ENCODE measurements around the gene GDPD4. TPM values are rescaled to one million over a fixed set of nuclear protein-coding genes. Genes with fewer than 3 reads are reported as not detected.

GDPD4 gene
- total RNA-seq, 1 donor from 2014 or later: not detected

DNA sequence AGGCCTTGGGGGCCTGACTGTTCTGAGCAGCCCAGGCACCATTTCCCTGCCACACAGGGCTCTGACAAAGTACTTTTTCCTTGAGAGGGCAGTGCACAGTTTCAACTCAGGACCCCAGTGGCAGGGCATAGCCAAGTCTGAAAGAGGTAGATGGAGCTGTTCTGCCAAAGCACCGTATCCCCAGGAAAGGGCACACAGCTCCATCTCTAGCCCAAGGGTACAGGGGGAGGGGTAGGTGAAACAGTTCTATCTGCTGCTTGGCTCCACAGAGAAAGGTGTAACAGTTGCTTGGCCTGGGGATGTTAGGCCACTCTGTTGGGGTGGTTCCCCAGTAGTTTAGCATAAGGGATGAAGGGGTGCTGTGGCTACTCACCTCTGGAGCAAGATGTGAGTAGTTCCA is 47.8 kb downstream of the GDPD4 start:
- DNase-seq (ENCODE audit: low spot score): no peak

DNA sequence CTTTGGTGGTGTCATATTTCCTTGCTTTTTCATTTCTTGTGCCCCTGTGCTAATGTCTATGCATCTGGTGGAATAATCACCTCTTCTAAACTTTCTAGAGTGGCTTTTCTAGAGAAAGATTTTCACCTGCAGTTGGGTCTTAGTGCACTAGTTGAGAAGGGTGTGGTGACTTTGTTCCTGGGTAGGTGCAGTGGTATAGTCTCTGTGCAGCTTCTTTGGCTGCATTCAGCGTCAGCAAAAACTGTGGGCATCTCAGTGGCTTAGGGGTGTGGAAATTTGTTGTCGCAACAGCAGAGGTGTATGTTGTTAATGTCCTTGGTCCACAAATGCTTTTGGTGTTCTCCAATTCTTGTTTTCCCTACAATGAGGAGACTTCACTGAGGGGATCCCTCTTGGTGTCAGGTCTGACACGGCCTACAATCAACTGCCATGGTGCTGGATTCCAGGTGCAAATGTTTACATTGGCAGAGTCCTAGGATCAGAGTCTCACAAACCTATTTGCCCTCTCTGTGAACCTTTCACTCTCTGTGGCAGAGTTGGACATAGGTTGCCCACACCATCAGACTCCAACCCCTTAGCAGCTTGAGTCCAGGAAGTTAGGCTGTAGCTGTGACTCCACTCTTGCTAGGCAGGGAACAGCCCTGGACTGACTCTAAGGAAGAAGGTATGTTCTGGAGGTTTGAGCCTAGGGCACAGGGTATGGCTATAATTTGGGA is 48.8 kb downstream of the GDPD4 start:
- no peak overlapping the region for H3K4me3 Mint-ChIP-seq
- no peaks in the 10 kb centered on the region for H3K27me3 Mint-ChIP-seq (ENCODE audit: insufficient read depth)
- no peaks in the 10 kb centered on the region for H3K36me3 Mint-ChIP-seq (ENCODE audit: low read depth)
- intact Hi-C loops (cut with micrococcal nuclease): no loop called here
- DNase-seq (ENCODE audit: low spot score): no peak
- no peak overlapping the region for H3K27ac Mint-ChIP-seq
- H3K4me1 Mint-ChIP-seq (ENCODE audit: low read depth): peaks cover 7% of the 10 kb centered on the region
- H3K9me3 Mint-ChIP-seq: peaks cover 13% of the 10 kb centered on the region

More for the DNA sequence above, 47.8 kb downstream of the GDPD4 start:
- intact Hi-C loops (cut with micrococcal nuclease): no loop called here
- Mint-ChIP-seq H3K27me3 (ENCODE audit: insufficient read depth) (no peaks in the 10 kb centered on the region), H3K4me1 (ENCODE audit: low read depth) (peaks cover 7% of the 10 kb centered on the region), H3K9me3 (peaks cover 13% of the 10 kb centered on the region), H3K4me3 (no peak overlapping the region), H3K27ac (no peak overlapping the region), H3K36me3 (ENCODE audit: low read depth) (no peaks in the 10 kb centered on the region)

DNA sequence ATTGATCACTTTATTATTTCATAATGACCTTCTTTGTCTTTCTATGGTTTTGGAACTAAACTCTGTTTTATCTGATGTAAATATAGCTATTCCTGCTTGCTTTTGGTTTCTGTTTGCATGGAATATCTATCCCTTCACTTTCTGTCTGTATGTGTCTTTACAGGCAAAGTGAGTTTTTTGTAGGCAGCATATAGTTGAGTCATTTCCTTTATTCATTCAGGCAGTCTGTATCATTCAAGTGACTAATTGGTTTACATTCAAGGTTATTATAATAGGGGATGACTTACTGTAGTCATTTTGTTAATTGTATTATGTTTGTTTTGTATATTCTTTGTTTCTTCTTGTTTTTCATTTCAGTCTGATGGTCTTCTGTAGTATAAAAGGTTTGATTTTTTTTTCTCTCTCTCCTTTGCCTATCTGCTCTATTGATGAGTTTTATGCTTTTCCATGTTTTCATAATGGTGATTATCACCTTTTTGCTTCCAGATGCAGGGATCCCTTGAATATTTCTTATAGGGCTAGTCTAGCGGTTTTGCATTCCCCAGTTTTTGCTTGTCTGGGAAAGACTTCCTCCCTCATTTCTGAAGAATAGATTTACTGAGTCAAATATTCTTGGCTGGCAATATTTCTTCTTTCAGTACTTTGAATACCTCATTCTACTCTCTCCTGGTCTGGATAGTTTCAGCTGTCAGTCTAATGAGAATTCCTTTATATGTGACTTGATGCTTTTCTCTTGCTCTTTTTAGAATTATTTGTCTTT is 50.4 kb downstream of the GDPD4 start:
- Mint-ChIP-seq H3K4me3 (no peak overlapping the region), H3K4me1 (ENCODE audit: low read depth) (peaks cover 7% of the 10 kb centered on the region), H3K27ac (no peak overlapping the region), H3K36me3 (ENCODE audit: low read depth) (no peaks in the 10 kb centered on the region), H3K9me3 (peaks cover 13% of the 10 kb centered on the region), H3K27me3 (ENCODE audit: insufficient read depth) (no peaks in the 10 kb centered on the region)
- no peak for DNase-seq (ENCODE audit: low spot score)
- intact Hi-C loops (cut with micrococcal nuclease): no loop called here

DNA sequence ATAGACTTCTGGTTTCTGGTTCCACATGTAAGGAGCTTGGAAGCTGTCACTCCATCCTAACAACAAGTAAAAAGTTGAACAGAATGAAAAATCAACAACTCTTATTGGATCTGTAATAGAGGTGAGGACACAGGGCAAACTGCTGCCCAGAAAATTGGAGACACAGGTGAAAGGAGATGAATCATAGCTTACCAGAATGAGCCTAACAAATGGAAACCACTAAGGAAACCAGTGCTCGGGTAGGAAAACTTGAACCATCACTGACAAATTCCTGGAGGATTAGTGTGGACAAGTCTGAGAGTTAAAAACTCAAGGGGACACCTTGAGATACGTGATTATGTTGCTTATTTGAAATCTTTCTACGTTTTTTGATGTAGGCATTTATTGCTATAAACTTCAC is 52.1 kb downstream of the GDPD4 start:
- peaks cover 7% of the 10 kb centered on the region for H3K4me1 Mint-ChIP-seq (ENCODE audit: low read depth)
- peaks cover 13% of the 10 kb centered on the region for H3K9me3 Mint-ChIP-seq
- intact Hi-C loops (cut with micrococcal nuclease): no loop called here
- no peak overlapping the region for H3K27ac Mint-ChIP-seq
- no peak overlapping the region for H3K4me3 Mint-ChIP-seq
- H3K36me3 Mint-ChIP-seq (ENCODE audit: low read depth): no peaks in the 10 kb centered on the region
- no peak for DNase-seq (ENCODE audit: low spot score)
- no peaks in the 10 kb centered on the region for H3K27me3 Mint-ChIP-seq (ENCODE audit: insufficient read depth)

DNA sequence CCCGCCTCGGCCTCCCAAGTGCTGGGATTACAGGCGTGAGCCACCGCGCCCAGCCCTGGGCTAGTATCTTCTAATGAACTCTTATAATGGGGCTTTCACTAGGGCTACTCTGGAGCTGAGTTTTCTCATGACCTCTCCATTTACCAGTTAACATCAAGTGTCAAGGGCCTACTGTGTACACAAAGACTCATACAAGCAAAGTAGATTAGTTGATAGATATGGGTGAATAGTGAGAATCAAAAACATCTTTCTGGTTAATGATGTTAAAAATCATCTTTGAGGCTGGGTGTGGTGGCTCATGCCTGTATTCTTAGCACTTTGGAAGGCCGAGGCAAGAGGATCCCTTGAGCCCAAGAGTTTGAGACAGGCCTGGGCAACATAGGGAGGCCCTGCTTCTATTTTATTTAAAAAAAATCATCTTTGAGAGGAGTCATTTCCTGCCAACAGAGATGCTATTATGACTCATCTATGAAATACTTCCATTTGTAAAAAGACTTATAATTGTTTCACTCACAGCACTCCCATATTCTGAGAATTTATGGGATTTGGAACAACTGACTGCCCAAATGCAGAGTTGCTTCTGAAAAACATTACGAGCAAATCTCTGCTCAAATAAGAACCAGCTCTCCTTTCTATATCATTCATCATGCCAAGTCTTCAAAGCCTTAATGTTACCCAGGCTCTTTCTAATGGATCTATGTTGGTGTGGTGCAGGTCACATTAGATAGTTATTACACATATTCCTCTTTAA is 57.0 kb downstream of the GDPD4 start:
- no peak overlapping the region for H3K27ac Mint-ChIP-seq
- intact Hi-C loops (cut with micrococcal nuclease): no loop called here
- no peaks in the 10 kb centered on the region for H3K4me1 Mint-ChIP-seq (ENCODE audit: low read depth)

DNA sequence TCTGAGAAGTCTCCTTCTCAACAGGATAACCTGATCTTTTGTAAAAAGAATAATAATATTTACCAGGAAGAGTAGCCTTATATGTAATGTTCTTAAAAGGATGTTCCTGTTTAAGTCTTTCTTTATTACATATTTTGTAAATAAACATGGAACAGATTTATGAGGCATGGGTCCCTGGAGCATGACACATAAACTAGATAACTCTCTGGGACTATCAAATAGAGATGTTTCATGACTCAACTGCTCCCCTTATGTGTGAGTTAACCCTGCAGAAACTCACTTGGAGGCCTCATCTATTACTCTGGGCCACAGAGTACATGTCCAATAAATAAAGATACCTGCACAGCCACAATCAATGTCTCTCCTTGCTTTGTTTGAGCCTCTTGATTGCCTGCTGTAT is 64.6 kb downstream of the GDPD4 start:
- Mint-ChIP-seq H3K9me3 (no peaks in the 10 kb centered on the region), H3K4me1 (ENCODE audit: low read depth) (no peaks in the 10 kb centered on the region), H3K4me3 (no peak overlapping the region), H3K27me3 (ENCODE audit: insufficient read depth) (peaks cover 4% of the 10 kb centered on the region), H3K36me3 (ENCODE audit: low read depth) (no peaks in the 10 kb centered on the region), H3K27ac (no peak overlapping the region)
- intact Hi-C loops (cut with micrococcal nuclease): no loop called here
- DNase-seq (ENCODE audit: low spot score): no peak

More for the DNA sequence above, 57.0 kb downstream of the GDPD4 start:
- DNase-seq (ENCODE audit: low spot score): no peak
- Mint-ChIP-seq H3K27me3 (ENCODE audit: insufficient read depth) (peaks cover 1% of the 10 kb centered on the region), H3K4me3 (no peak overlapping the region), H3K36me3 (ENCODE audit: low read depth) (no peaks in the 10 kb centered on the region), H3K9me3 (no peaks in the 10 kb centered on the region)

DNA sequence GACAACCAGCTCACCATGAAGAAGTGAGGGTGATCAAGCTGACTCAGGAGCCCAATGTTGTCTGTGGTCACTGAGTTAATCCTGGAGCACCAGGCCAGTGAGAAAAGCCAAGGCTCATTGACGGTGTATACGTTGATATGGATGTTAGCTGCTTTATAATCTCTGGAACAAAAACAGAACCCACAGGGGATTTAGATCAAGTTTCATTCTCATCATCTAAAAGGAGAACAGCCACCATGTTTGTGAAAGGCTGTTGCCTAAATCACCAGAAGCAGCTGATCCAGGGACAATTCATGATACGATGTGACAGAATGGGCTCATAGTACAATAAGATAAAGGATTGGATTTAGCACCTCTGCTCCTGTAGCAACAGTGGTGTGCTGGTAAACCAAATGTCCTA is 68.5 kb downstream of the GDPD4 start:
- H3K36me3 Mint-ChIP-seq (ENCODE audit: low read depth): no peaks in the 10 kb centered on the region
- no peak overlapping the region for H3K27ac Mint-ChIP-seq
- peaks cover 7% of the 10 kb centered on the region for H3K27me3 Mint-ChIP-seq (ENCODE audit: insufficient read depth)
- no peak overlapping the region for H3K4me3 Mint-ChIP-seq
- no peaks in the 10 kb centered on the region for H3K4me1 Mint-ChIP-seq (ENCODE audit: low read depth)
- no peak for DNase-seq (ENCODE audit: low spot score)
- no peaks in the 10 kb centered on the region for H3K9me3 Mint-ChIP-seq
- intact Hi-C loops (cut with micrococcal nuclease): no loop called here

DNA sequence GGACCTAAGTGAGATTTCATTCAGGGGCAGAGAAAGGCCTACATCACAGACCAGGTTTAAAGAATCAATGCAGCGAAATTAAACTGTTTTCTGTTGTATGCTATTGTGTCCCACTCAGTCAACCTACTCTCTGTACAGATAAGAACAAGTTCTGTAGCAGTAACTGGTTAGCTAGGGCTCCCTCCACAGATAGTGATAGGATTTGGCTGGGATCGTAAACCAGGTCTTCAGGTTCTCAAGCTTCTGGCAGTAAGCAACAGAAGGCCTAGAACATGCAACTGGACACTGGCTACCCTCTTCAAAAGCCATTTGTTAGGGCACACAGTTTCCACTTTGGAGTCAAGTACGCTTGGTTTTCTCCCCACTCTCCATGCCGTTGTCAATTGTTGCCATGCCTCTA is 69.2 kb downstream of the GDPD4 start:
- Mint-ChIP-seq H3K4me3 (no peak overlapping the region), H3K36me3 (ENCODE audit: low read depth) (no peaks in the 10 kb centered on the region), H3K9me3 (no peaks in the 10 kb centered on the region), H3K27ac (no peak overlapping the region), H3K27me3 (ENCODE audit: insufficient read depth) (peaks cover 9% of the 10 kb centered on the region), H3K4me1 (ENCODE audit: low read depth) (no peaks in the 10 kb centered on the region)
- intact Hi-C loops (cut with micrococcal nuclease): no loop called here
- DNase-seq (ENCODE audit: low spot score): no peak

DNA sequence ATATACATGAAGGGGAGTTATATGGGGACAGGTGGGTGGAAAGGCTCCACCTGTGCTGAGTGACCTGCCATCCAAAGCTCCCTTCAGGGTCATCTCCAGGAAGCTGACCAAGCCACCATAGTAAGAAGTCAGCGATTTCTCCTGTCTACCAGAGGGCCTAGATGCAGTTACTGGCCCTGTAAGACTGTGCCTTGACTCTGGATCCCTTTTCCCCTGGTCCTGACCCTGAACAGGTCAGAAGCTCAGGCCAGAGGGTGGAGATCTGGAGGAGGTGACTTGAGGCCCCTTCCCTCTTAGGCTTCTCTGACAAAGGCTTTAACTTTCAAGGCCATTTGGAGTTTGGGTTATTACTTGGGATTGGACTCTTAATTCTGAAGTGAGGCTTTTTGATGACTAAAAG is 69.7 kb downstream of the GDPD4 start:
- Mint-ChIP-seq H3K27ac (no peak overlapping the region), H3K4me1 (ENCODE audit: low read depth) (no peaks in the 10 kb centered on the region), H3K27me3 (ENCODE audit: insufficient read depth) (peaks cover 11% of the 10 kb centered on the region), H3K36me3 (ENCODE audit: low read depth) (no peaks in the 10 kb centered on the region), H3K9me3 (no peaks in the 10 kb centered on the region), H3K4me3 (no peak overlapping the region)
- intact Hi-C loops (cut with micrococcal nuclease): no loop called here
- no peak for DNase-seq (ENCODE audit: low spot score)

DNA sequence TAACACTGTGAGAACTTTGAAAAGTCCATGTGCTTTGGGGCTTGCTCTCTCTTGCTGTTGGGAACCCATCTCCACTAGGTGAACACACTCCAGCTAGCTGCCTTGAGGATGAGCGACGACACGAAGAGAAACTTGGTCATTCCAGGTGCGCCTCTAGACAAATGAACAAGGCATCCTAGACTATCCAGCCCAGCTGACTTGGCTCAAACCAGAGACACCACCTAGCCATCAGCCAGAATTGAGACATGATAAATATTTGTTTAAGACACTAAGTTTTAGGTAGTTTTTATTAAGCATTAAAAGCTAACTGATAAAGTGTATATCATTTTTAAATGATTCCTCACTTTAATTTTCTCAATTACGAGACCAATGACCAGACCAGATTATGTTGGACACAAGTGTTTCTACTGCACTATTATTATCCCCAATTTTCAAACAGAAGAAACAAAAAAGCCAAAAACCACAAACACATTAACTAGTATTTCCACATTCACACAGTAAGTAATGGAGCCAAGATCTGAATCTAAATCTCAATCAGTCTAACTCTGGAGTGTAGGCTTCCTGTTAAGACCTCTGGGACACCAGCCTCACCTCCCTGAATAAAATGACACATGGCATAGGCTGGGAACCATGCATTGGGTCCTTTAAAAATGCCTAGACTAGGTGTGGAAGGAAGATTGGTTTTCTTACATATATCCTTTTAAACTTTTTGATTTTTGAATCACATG is 70.4 kb downstream of the GDPD4 start:
- no peaks in the 10 kb centered on the region for H3K9me3 Mint-ChIP-seq
- intact Hi-C loops (cut with micrococcal nuclease): no loop called here
- no peak for DNase-seq (ENCODE audit: low spot score)
- H3K27me3 Mint-ChIP-seq (ENCODE audit: insufficient read depth): peaks cover 9% of the 10 kb centered on the region
- no peaks in the 10 kb centered on the region for H3K36me3 Mint-ChIP-seq (ENCODE audit: low read depth)
- no peaks in the 10 kb centered on the region for H3K4me1 Mint-ChIP-seq (ENCODE audit: low read depth)
- H3K4me3 Mint-ChIP-seq: no peak overlapping the region
- no peak overlapping the region for H3K27ac Mint-ChIP-seq

DNA sequence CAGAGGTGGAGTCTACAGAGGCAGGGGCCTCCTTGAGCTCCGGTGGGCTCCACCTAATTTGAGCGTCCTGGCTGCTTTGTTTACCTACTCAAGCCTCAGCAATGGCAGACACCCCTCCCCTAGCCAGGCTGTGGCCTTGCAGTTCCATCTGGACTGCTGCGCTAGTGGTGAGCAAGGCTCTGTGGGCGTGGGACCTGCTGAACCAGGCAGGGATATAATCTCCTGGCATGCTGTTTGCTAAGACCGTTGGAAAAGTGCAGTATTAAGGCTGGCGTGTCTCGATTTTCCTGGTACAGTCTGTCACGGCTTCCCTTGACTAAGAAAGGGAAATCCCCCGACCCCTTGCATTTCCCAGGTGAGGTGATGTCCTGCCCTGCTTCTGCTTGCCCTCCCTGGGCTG is 77.7 kb downstream of the GDPD4 start:
- Mint-ChIP-seq H3K9me3 (no peaks in the 10 kb centered on the region), H3K4me3 (no peak overlapping the region), H3K27ac (no peak overlapping the region), H3K27me3 (ENCODE audit: insufficient read depth) (peaks cover 19% of the 10 kb centered on the region), H3K4me1 (ENCODE audit: low read depth) (no peaks in the 10 kb centered on the region), H3K36me3 (ENCODE audit: low read depth) (no peaks in the 10 kb centered on the region)
- no peak for DNase-seq (ENCODE audit: low spot score)
- intact Hi-C loops (cut with micrococcal nuclease): no loop called here

DNA sequence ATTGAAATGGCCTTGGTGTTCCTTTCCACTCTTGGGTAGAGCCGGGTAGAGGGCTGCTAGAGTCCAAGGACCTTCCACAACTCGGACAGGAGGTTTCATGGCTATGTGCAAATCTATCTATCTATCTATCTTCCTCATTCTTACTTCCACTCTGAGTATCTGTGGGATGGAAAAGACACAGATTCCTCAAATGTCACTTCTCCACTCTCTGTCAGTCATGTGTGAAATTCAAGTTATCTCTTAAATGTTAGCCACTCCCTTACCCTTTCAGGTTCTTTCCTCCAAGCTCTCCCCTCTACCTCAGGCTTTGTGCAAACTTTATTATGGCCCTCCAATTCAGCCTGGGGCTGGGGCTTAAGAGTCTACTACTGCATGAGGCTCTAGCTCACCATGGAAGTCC is 84.3 kb downstream of the GDPD4 start:
- H3K4me1 Mint-ChIP-seq (ENCODE audit: low read depth): no peaks in the 10 kb centered on the region
- intact Hi-C loops (cut with micrococcal nuclease): no loop called here
- H3K36me3 Mint-ChIP-seq (ENCODE audit: low read depth): no peaks in the 10 kb centered on the region
- H3K27me3 Mint-ChIP-seq (ENCODE audit: insufficient read depth): peaks cover 6% of the 10 kb centered on the region
- DNase-seq (ENCODE audit: low spot score): no peak
- no peak overlapping the region for H3K27ac Mint-ChIP-seq
- no peaks in the 10 kb centered on the region for H3K9me3 Mint-ChIP-seq
- no peak overlapping the region for H3K4me3 Mint-ChIP-seq
